HL-60 (cell line): ENCODE data around the gene MRPL37.

ENCODE experiments used
- DNase-seq, 2 experiments: peaks; one replicate each; pipeline ENCODE4 v3.0.0-alpha.2; 2010 to 2020; ENCODE audit warnings: low read depth in 1 of 2, low spot score in 1 of 2
- H3K27ac ChIP-seq: fragments of 250-450 bp; sonication (Bioruptor Pico); replicated peaks from 2 replicates; pipeline ENCODE4 v1.5.1; 2020; ENCODE audit warnings: mild to moderate bottlenecking, moderate library complexity
- H3K27me3 ChIP-seq: fragments of 250-450 bp; sonication (Bioruptor Pico); 2 replicates; pipeline ENCODE4 v1.5.1; 2021; ENCODE audit warnings: mild to moderate bottlenecking, moderate library complexity; ENCODE audit not compliant: insufficient read depth, poor library complexity, severe bottlenecking
- H3K4me3 ChIP-seq: replicated peaks from 2 replicates; pipeline ENCODE4 v1.5.1; 2011; ENCODE audit warnings: mild to moderate bottlenecking, control low read depth, low read length; ENCODE audit not compliant: insufficient read depth
- CTCF ChIP-seq: IDR thresholded peaks from one replicate; pipeline ENCODE4 v1.5.1; 2011; ENCODE audit warnings: low read length, control low read depth, inconsistent platforms; ENCODE audit not compliant: insufficient read depth
- GABPA ChIP-seq: IDR thresholded peaks from 2 replicates; pipeline ENCODE4 v1.6.1; 2012; ENCODE audit warnings: low read depth
- POLR2AphosphoS5 ChIP-seq: IDR thresholded peaks from 2 replicates; pipeline ENCODE4 v1.6.1; 2012; ENCODE audit warnings: low read depth
- REST ChIP-seq: IDR thresholded peaks from 2 replicates; pipeline ENCODE4 v1.6.1; 2012; ENCODE audit warnings: low read depth; ENCODE audit not compliant: insufficient replicate concordance
- SPI1 ChIP-seq: IDR thresholded peaks from 2 replicates; pipeline ENCODE4 v1.6.1; 2012; ENCODE audit warnings: low read depth, mild to moderate bottlenecking, borderline replicate concordance

Gene MRPL37

GRCh38 chr1:54254055-54254454 lies 54.1 kb downstream of the MRPL37 start:
- Histone ChIP-seq H3K27me3 (no peaks in the 10 kb centered on the region), H3K27ac (no peak overlapping the region), H3K4me3 (no peak overlapping the region)
- DNase-seq: no peak
- no peak for TF ChIP-seq CTCF
- TF ChIP-seq POLR2AphosphoS5: no peak
- no peak for TF ChIP-seq SPI1
- TF ChIP-seq GABPA: no peak
- TF ChIP-seq REST: no peak

GRCh38 chr1:54255026-54255702 lies 55.2 kb downstream of the MRPL37 start:
- Histone ChIP-seq H3K27me3 (no peaks in the 10 kb centered on the region), H3K4me3 (no peak overlapping the region), H3K27ac (no peak overlapping the region)
- TF ChIP-seq GABPA (no peak), REST (no peak), CTCF (no peak), SPI1 (no peak), POLR2AphosphoS5 (no peak)
- DNase-seq: no peak

- DNase-seq: no peak
- no peak for TF ChIP-seq POLR2AphosphoS5
- TF ChIP-seq CTCF: no peak
- TF ChIP-seq GABPA: no peak
- TF ChIP-seq SPI1: no peak
- TF ChIP-seq REST: no peak
- H3K27ac ChIP-seq: no peak overlapping the region
- H3K4me3 ChIP-seq: no peak overlapping the region
- no peaks in the 10 kb centered on the region for H3K27me3 ChIP-seq
These were observed 56.8 kb downstream of the MRPL37 start for GRCh38 chr1:54256522-54257345.
